ENCODE measurements around the gene DOCK6. TPM values are rescaled to one million over a fixed set of nuclear protein-coding genes. Genes with fewer than 3 reads are reported as not detected.

Gene DOCK6
- total and polyA plus RNA-seq, 10 of the 15 experiments (the other 5 are each of a cell fraction or from before 2014, with no cell fraction given) = 0.76 to 24.8 (median 4.7) TPM

- no peak overlapping the region for H3K4me3 ChIP-seq
- H3K9me3 ChIP-seq (replicated peaks; ENCODE audit: control insufficient read depth, insufficient read depth, low read length) = no peaks in the 10 kb centered on the region
- intact Hi-C loops (cut with micrococcal nuclease; ENCODE audit: unreplicated experiment) (loop anchor here (2.0 to 5.0 kb wide), 3 partner anchors 77 to 267 kb away; no protein-coding TSS in a partner anchor), in situ Hi-C loops (cut with MboI) (loop anchor here (5.0 kb wide), 1 partner anchor 167 kb away; no protein-coding TSS in a partner anchor)
- H4K20me1 ChIP-seq (ENCODE audit: control insufficient read depth, insufficient read depth) = no peaks in the 10 kb centered on the region
- 53% methylated on average over 9 of the region's 9 CpGs for WGBS (ENCODE audit: insufficient coverage, insufficient replicate concordance, low lambda C conversion rate, missing lambda C conversion rate)
- FAIRE-seq (no peak), ATAC-seq (no peak), DNase-seq (ENCODE audit: low read depth, low spot score) (no peak)
- no peak overlapping the region for H3K27ac ChIP-seq (ENCODE audit: control insufficient read depth, insufficient read depth)
- H3K36me3 ChIP-seq (ENCODE audit: control insufficient read depth in 2 of 2, insufficient read depth in 2 of 2, low read length in 1 of 2) = no peaks in the 10 kb centered on the region
- POLR2A ChIA-PET = interaction anchor here (0.6 to 1.0 kb wide), 2 partner anchors 24 to 337 kb away, joined by 3 to 5 read pairs; no protein-coding TSS in a partner anchor
- BruUV-seq (replicated peaks) = no TSS peak
- TF ChIP-seq CTCF (IDR thresholded peaks at IDR 0.05 in 2 of 3, conservative IDR thresholded peaks at IDR 0.05 in 1 of 3; ENCODE audit: control insufficient read depth in 2 of 3, extremely low read depth in 1 of 3, insufficient read depth in 1 of 3, low read depth in 3 of 3, low read length in 3 of 3) (no peak), NFYB (IDR thresholded peaks at IDR 0.05; ENCODE audit: insufficient read depth, low read depth, low read length) (no peak), SPI1 (IDR thresholded peaks at IDR 0.05; ENCODE audit: borderline replicate concordance, insufficient read depth, low read depth, low read length) (no peak), MXI1 (IDR thresholded peaks at IDR 0.05; ENCODE audit: low read depth, low read length) (no peak), RAD51 (IDR thresholded peaks at IDR 0.05) (no peak), ZNF384 (IDR thresholded peaks at IDR 0.05; ENCODE audit: borderline replicate concordance, low read depth, low read length) (no peak), ZBTB33 (IDR thresholded peaks at IDR 0.05) (no peak), NR2F1 (conservative IDR thresholded peaks at IDR 0.05) (no peak), STAT3 (IDR thresholded peaks at IDR 0.05; ENCODE audit: low read depth, low read length) (no peak), RCOR1 (conservative IDR thresholded peaks at IDR 0.05; ENCODE audit: low read depth, low read length) (no peak), RAD21 (IDR thresholded peaks at IDR 0.05; ENCODE audit: insufficient read depth, low read depth, low read length) (no peak), NFIC (IDR thresholded peaks at IDR 0.05; ENCODE audit: low read depth, low read length) (no peak), SKIL (IDR thresholded peaks at IDR 0.05; ENCODE audit: low read depth, poor library complexity, severe bottlenecking) (no peak), ZSCAN29 (IDR thresholded peaks at IDR 0.05) (no peak), ZNF207 (IDR thresholded peaks at IDR 0.05; ENCODE audit: borderline replicate concordance) (no peak), MLLT1 (IDR thresholded peaks at IDR 0.05) (no peak)
- RAD21 ChIA-PET (ENCODE audit: unreplicated experiment) = interaction anchor here (0.8 to 1.8 kb wide), 5 partner anchors 49 to 169 kb away, joined by 3 to 13 read pairs (median 5); partner anchors contain the start of gene SPC24
- H3K4me2 ChIP-seq (ENCODE audit: control insufficient read depth, insufficient read depth) = no peak overlapping the region
- no peak overlapping the region for H2AFZ ChIP-seq (ENCODE audit: control insufficient read depth, low read depth, low read length)
- SMC1A ChIA-PET (ENCODE audit: uncharacterized antibody, unreplicated experiment) = interaction anchor here (0.6 to 1.9 kb wide), 7 partner anchors 25 to 168 kb away, joined by 3 to 10 read pairs (median 5); partner anchors contain the start of gene SPC24
- no peaks in the 10 kb centered on the region for H3K79me2 ChIP-seq (ENCODE audit: control insufficient read depth, insufficient read depth, low read length)
- no peaks in the 10 kb centered on the region for H3K27me3 ChIP-seq (replicated peaks in 1 of 2; ENCODE audit: control insufficient read depth in 2 of 2, insufficient read depth in 2 of 2, low read length in 1 of 2)
- CTCF ChIA-PET = interaction anchor here (0.7 to 3.6 kb wide), 18 partner anchors 10 to 269 kb away, joined by 3 to 25 read pairs (median 3); no protein-coding TSS in a partner anchor
- no peak overlapping the region for H3K9ac ChIP-seq (ENCODE audit: control insufficient read depth, insufficient read depth, low read length)
- peaks cover 11% of the 10 kb centered on the region for H3K4me1 ChIP-seq (ENCODE audit: control insufficient read depth, insufficient read depth, low read length)
These were observed 58.2 kb downstream of the DOCK6 start for GRCh38 chr19:11204076-11204602.
